ENCODE measurements around the gene LHX3.

LHX3 gene

DNA sequence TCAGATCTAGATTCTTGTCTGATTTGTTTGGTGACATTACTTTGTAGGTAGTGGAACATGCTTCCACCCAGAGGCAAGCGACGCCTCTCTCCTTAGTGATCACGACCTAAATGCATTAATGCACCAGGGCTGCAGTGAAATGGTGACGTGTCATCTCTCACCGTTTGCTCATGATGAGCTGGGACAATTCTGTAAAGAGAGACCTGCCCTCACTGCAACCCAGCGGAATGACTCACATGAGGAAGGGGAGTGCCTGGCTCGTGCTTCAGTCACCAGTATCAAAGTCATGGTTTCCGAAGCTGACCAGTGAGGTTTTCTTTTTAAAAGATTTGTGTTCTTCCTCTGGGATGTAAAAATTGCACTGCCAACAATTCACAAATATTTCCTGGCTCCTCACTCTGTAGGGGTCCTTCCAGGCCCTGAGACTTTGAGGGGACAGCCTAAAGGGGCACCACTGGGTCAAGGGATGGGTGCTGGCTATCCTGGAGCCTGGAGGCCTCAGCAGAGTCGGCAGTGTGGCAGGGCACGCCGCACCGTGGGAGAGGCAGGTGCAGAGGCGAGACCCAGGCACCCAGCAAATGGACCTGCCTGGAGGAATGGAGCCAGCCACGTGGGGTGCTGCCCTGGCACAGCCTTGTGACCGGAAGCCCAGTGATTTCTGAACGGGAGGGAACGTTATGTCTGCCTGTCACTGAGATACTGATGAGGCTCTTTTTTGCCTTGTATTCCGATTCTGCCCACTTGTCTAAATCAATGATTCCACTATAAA, 23.4 kb upstream of the LHX3 start:
- in situ Hi-C loops (cut with HindIII; ENCODE audit: low sequenced_read_pairs): no loop called here

DNA sequence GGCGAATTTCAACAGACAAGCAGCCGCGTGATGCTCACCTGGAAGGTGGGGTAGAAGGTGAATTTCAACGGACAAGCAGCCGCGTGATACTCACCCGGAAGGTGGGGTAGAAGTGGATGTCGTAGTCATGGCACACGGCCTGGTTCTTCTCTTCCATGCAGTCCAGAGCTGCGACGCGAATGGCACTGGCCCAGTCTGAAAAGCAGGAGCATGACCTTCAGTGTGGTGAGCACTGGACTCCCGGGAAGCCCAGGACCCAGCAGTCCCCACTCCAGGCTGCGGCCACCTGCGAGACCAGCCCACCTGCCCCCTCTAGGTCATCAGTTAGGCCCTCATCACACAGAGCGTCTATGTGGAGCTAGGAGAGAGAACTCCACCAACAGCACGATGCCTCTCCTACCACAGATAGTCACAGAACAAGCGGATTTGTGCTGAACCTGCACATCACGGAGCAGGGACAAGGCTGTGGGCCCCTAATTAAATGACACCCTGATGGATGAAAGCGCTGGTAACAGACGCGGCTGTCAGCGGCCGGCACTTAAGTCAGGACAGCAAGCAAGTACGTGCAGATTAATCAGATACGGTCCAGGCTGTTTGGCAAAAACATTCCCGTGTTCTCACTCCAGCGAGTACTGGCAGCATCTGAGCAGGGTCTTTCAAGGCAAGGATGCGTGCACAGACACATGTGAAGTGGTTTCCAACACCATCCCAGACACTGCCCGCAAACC, 21.9 kb upstream of the LHX3 start:
- in situ Hi-C loops (cut with HindIII; ENCODE audit: low sequenced_read_pairs): no loop called here

DNA sequence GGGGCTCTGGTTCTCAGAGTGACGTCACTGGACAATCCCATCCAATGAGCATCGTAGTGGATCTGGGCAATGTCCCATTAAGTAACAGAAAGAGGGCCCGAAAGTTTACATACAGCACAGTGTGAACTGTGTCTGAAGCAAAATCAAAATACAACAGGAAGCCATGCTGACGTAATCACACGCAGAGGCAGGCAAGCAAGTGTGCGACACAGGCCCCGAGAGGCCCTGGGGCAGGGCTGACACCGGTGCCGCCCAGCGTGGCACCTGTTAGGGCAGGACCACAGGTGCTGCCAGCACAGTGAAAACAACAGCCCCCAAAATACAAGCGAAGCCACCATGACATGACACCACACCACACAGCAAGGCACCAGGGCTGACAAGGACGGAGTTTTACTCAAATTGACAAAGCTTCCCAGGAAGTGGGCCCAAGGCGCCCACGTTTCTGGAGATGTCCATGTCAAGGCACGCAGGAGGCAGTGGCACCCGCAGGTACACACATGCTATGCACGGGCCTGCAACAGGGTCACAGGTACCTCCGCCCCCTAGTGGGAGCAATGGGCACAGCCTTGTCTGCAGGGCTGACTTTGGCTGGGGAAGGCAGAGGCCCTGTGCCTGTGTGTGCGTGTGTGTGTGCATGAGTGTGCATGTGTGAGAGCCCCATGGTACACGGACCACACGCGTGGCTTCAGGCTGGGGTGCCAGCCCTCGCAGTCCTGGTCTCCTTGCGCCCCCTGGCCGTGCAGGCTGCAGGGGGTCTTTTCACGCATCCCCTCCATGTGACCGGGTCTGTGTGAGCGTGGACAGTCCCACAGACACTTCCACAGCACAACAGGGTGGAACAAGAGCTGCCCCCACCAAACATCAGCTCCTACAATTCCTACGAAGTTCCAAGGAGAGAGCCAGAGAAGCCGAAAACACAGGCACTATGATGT, 21.1 kb upstream of the LHX3 start:
- in situ Hi-C loops (cut with HindIII; ENCODE audit: low sequenced_read_pairs): no loop called here

DNA sequence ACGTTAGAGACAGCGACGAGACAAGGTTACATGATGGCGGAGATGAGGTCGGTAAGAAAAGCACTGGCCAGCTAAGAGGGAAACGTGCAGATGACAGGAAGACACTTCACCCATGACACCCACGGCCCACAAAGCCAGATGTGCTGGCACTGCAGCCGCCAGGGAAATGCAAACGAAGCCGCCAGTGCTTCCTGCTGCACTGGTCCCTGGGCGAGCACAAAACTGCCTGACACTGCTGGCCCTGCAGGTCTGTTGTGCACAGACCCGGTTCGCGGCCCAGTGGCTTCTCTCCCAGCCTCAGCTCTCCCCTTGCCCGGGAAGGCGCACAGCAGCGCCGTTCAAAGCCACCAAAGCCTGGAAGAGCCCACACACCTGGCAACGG, 20.4 kb upstream of the LHX3 start:
- in situ Hi-C loops (cut with HindIII; ENCODE audit: low sequenced_read_pairs): no loop called here

DNA sequence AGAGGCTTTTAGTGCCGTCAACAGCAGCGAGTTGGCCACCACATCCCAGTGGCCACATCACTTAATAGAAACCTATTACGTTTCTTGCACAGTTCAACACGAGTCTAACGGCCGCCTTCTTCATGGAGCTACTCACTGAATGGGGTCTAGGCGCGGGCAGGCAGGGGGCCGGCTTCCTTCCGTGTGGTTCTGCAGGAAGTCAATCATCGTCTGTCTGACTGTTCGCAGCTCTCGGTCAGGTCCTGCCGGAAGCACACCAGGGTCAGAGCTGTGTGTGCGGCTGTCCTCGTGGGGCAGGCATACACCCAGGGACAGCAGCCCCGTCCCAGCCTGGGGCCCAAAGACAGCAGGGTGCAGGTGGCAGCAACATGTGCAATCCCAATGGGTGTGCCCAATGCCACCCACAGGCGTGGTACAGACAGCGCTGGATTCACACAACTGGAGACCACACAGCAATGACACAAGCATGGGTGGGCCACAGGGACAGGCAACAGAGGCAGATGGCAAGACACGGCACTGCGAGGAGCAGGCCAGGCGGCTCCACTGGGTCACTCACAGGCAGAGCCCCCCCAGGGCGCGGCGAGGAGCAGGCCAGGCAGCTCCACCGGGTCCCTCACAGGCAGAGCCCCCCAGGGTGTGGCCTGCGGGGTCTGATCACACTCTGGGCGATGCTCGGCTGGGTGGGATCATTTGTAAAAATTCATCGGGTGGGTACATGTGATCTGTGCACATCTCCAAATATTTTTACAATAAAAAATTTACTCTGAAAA, 19.1 kb upstream of the LHX3 start:
- in situ Hi-C loops (cut with HindIII; ENCODE audit: low sequenced_read_pairs): no loop called here

DNA sequence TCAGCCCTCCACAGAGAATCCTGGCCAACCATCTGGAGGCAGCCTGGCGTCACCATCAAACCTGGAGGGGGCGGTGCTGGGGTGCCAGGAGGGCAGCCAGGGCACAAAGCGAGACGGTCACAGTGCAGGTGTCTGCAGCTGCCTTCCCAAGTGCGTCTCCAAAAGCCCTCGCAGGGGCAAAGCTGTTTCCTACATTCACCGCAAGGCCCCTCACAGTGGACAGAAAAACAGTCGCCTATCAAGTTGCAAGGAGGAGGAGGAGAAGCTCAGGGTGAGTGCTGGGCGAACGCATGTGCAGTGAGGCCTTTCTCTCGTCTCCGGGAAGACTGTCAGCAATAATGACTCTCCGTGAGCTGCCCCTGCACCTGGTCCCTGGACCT, 18.0 kb upstream of the LHX3 start:
- in situ Hi-C loops (cut with HindIII; ENCODE audit: low sequenced_read_pairs): no loop called here

DNA sequence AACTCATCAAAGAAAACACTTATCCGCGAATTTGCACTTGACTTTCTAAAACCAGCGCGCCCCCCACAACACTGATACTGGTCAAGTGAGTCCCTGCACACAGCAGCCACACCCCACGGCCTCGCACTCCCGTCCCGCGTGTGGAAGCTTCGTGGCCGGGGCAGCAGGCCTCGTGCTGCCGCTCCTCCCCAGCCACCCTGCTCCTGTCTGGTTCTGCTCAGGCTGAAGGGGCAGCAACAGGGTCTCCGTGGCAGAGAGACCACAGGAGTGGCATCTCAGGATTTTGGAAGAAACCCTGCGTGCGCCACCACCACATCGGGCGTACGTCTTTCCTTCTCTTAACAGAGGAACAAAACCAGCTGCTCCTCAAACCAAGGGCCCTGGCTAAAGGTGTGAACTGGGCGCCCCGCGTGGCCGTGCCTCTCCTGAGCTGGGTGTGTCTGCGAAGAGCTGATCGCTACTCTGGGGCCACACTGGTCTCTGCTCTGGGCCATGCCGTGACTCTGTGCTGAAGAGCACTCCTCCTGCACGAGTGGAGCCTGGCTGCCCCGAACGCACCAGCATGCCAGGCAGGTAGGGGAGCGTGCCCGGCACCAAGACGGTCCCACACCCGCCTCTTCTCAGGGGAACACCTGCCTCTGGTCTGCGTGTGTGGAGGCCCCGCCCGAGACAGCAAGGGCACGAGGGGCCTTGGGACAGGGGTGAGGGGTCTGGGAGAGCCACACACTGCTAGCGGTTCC, 17.4 kb upstream of the LHX3 start:
- in situ Hi-C loops (cut with HindIII; ENCODE audit: low sequenced_read_pairs): no loop called here

DNA sequence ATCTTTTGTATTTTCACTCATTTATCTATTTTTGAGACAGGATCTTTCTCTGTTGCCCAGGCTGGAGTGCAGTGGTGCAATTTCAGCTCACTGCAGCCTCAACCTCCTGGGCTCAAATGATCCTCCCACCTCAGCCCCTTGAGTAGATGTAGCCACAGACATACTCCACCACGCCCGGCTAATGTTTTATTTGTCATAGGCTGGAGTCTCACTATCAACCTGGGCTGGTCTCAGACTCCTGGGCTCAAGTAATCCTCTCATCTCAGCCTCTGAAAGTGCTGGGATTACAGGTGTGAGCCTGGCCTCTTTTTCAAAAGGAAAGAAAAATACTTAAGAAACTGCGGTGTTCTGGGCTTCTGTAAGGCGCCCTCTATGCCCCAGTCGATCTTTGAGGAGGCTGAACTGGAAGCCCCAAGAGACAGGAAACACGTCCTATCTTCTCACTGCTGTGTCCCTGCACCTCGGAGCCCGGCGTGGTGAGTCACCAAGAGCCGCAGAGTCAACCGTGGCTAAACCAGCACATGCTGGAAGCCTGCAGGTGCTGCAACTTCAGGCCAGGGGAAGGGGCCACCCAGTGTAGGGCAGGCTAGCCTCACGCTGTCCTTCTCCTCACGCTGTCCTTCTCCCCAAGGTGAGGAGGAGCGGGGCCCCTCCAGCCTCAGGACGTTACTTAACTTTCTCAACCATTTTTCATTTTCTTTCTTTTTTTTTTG, 15.2 kb upstream of the LHX3 start:
- in situ Hi-C loops (cut with HindIII; ENCODE audit: low sequenced_read_pairs): no loop called here

DNA sequence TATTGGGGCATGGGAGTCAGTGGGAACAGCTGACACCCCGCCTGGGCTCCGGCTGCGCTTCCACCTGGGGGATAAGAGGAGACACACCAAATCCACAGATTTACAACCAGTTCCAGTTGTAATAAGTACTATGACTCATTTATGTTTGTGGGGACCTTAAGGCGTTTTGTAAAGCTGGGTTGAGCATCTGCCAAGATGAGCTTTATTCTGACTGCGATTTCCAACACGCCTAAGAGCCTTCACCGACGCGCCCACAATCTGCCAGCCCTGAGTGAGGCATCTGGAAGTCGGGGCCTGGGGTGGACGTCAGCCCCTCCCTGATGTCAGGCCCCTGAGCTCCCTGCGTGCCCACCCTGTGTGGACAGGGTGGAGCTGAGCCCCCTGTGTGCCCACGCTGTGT, 14.3 kb upstream of the LHX3 start:
- in situ Hi-C loops (cut with HindIII; ENCODE audit: low sequenced_read_pairs): no loop called here

DNA sequence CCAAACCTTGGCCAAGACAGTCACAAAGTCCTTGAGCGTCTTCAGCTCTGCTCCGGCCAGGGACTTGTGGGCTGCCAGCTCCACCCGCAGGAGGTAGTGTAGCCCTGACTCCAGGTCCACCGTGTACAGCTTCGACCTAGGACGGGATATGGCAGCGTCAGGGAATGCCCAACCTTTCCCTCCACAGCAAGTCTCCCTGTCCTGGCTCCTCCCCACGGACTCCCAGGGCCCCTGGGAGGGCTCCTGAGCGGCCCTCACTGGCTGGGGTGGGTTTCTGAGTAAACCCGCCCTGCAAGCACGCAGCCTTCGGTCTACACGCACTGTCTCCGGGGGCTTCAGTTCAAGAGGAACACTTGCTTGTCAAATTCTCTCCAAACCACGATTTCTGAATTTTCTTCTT, 13.7 kb upstream of the LHX3 start:
- in situ Hi-C loops (cut with HindIII; ENCODE audit: low sequenced_read_pairs): no loop called here

DNA sequence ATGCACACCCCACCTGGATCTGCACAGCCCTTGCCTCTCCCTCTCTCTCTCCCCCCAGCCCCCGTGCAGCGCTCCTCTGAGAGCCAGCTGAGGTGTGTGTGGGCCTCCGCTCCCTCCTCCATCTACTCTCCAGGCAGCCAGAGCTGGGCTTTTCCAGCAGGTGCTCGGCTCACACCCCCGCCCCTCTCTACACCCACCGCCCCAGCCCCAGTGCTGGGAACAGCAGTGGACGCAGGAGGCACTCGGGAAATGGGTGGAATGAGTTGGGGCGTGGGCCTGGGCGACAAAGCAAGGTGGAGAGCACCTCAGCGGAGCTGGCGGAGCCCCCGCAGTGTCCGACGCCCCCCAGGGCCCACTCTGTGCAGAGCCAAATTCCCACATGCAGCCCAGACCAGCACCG, 13.3 kb upstream of the LHX3 start:
- in situ Hi-C loops (cut with HindIII; ENCODE audit: low sequenced_read_pairs): no loop called here

DNA sequence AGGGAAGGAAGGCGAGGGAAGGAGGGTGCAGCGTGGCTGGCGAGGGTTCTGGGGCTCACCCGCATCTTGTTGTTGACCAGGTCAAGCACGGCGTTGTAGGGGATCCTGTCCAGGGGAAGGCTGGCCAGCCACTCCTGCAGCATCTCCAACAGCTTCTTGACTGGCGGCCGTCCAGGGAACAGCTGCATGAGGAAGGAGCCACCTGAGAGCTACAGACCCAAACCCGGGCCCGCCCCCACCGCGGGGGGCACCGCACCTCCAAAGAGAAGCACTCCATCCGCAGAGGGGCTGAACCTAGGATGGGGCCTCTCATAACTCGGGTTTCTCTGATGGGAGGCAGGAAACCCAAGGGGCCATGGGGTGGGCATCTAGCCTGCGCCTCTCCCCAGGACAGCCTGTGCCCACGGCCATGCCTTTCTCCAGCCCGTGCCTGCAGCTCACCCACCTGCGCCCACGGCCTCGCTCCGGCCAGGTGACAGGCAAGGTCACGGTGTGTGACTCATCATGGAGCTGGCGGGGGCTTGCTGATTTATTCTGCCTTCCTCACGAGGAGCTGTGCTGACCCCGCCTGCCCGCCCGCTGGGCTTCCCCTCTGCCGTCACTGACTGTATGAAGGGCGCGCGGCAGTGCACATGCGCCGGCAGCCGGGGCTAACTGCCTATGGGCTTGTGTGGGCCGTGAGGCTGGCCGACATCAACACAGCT, 11.8 kb upstream of the LHX3 start:
- in situ Hi-C loops (cut with HindIII; ENCODE audit: low sequenced_read_pairs): no loop called here

DNA sequence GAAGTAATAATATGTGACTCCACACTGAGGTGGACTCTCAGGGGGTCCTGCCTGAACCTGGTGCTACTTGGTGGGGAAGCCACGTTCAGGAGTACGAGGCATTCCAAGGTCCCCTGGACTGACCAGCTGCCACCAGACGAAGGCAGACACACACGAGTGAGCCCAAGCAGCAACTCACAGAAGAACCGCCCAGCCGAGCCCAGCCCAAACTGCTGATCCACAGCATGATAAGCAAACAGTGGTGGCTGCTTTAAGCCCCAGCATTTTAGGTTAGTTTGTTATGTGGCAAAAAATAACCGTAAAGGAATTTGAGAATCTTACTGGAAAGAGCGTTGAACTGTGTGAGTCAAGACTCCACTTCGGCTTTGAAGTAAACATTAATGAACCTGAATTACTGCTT, 8.8 kb upstream of the LHX3 start:
- in situ Hi-C loops (cut with HindIII; ENCODE audit: low sequenced_read_pairs): no loop called here

DNA sequence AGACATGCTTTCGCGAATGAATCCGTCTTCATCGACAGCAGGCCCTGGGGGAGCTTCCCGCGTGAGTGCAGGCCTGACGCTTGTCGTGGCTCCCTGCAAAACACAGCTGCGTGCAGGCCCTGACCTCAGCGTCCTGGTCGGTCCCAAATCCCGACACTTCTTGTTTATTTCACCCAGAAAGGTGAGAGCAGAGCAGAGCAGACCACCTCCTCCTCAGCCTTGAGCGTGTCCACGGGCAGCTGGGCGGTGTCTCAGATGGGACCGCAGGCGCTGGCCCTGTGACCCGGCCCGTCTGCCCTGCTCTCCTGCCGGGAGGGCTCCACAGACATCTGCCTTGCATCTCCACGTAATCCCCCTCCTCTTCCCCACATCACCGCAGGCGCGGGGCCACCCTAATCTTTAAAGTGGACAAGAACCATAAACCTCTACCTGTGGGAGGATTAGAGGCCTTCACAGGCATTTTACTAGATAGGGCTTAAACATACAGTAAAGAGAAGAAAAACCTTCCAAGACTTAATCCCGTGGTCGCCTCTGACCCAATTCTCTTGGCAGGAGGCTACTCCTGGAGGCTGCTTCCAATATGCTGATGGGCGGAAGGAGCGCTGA, 7.5 kb upstream of the LHX3 start:
- in situ Hi-C loops (cut with HindIII; ENCODE audit: low sequenced_read_pairs): no loop called here

DNA sequence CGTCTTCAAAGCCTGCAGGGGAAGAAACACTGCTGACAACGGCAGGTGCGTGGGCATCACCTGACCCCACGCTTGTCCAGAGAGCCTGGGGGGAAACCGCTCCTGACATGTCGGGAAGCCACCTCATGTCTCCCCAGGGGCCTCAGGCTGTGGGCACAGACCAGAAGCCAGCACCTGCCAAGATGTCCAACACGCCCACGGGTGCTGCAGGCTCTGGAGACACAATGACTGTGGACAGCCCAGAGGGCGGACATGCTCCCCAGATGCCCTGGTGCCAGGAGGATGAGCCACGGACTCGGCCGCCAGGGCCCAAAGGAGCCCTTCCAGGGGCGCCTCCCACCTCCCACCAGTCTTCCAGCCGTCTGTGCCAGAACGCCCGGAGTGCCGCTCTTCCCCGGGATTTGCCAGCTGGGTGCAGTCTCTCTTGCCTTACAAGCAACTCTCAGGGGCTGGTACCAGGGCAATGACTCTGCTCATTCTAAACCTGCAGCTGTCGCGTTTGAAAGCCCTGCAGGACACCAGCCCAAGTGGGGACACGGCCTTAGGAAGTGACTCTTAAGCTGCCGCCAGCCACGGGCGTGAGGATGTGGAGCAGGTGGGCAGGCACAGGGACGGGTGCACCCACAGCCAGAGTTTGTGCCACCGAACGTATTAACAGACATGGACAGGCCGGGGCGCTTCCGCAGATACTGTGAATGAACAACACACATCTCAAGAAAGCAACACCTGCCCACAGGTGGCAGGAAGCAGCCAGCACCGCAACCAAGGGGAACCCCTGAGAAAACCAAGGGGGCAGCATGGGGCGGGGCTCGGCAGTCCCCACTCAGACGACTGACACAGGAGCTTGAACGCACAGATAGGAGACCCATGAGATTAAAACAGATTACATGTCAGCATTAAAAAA, 6.8 kb upstream of the LHX3 start:
- in situ Hi-C loops (cut with HindIII; ENCODE audit: low sequenced_read_pairs): no loop called here

DNA sequence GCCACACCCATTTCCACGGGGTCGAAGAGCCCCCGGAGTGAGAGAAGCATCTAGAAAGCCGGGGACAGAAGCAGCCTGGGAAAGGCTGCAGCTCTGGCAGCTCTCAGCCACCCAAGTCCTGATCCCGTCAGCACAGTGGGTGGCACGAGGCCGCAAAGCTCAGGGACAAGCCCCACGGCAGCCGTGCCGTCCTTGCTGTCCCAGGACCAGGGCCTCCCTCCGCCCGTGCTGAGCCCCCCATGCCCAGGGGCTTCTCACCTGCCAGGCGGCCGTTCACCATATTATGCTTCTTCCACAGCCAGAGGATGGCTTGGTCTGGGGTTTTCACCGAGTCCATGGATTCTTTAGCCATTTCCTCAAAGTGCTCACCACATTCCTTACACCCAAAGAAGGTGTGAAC, 6.1 kb upstream of the LHX3 start:
- in situ Hi-C loops (cut with HindIII; ENCODE audit: low sequenced_read_pairs): no loop called here

DNA sequence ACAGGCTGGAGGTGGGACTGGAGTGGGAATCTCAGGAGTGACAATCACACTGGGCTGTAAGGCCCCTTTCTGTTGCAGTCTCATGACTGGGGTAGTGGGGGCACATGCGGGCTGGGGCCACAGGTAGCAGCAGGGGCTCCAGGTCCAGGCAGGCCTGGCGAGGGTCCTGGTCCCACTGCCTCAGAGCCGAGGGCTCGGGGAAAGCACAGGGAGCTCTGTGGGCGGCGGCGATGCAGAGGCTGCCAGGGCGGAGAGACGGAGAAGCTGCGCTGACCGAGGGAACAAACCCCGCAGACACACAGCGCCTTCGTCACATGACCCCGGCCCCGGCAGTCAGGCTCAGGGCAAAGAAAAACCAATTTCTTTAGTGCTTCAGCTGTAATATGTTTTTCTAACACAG, 5.3 kb upstream of the LHX3 start:
- in situ Hi-C loops (cut with HindIII; ENCODE audit: low sequenced_read_pairs): no loop called here

DNA sequence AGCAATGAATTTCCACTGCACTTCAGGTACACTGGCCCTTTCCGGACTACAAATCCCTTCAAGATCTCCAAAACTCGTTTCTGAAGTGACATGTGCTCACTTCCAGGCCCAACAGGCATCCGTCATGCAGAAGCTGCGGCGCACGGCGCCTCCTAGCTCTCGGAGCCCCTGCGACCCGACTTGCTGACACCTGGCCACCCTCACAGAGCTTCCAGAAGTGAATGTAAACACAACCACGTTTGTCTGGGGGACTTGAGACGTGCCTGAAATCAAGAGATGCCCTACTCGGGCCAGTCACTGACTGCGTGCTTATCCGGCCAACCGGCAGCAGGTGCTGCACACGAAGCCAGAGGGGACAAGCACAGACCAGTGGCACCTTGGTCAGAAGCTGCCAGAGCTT, 4.9 kb upstream of the LHX3 start:
- in situ Hi-C loops (cut with HindIII; ENCODE audit: low sequenced_read_pairs): no loop called here

All from DLD1 (cell line).